K562 (cell line): Measurements from ENCODE around the gene PPM1D. TPM values are rescaled to one million over a fixed set of nuclear protein-coding genes. Genes with fewer than 3 reads are reported as not detected.

Source experiments
- ATAC-seq: fragments of 200-7000 bp; cut with Tn5 transposase; 3 replicates; pipeline ENCODE4 v1.9.1; 2020; ENCODE audit warnings: moderate library complexity
- BruUV-seq: library from RNA; stranded (reverse); fragments of 400-500 nt; replicated peaks from 2 replicates; lab custom pipeline; 2021; lab: Mats Ljungman, UMichigan
- CTCF ChIA-PET: fragments of 300-600 bp; formaldehyde crosslinking; extraction: SDS; loops from one replicate; lab custom pipeline; 2021; ENCODE audit warnings: low intra/inter-chr PET ratio; lab: Yijun Ruan, JAX
- POLR2A ChIA-PET: fragments of 300-600, 350-650 bp; sonication (Branson Sonifier 250); formaldehyde crosslinking; extraction: SDS; loops from one replicate; lab custom pipeline; 2021; ENCODE audit warnings: antibody characterized with exemption, inconsistent platforms; lab: Yijun Ruan, JAX
- DNase-seq, 4 experiments: peaks; one replicate each; pipeline versions ENCODE4 v3.0.0 to v3.0.0-alpha.2; 2011 to 2018; ENCODE audit warnings: low spot score in 3 of 4, mixed read lengths in 3 of 4; ENCODE audit errors: extremely low read depth in 1 of 4
- FAIRE-seq: peaks from 2 replicates; lab custom pipeline; 2011; peaks lifted over from hg19 to GRCh38; lab: Jason Lieb, UNC
- H2AFZ ChIP-seq: 2 replicates; pipeline ENCODE4 v1.6.0; 2011; ENCODE audit warnings: low read depth, low read length, control low read depth, inconsistent platforms
- H3K27ac ChIP-seq: fragments of 200-600 bp; 3 replicates; pipeline ENCODE4 v1.8.0; 2011; ENCODE audit warnings: low read depth, mild to moderate bottlenecking, control low read depth, inconsistent platforms, low read length, moderate library complexity, mixed read lengths; ENCODE audit errors: extremely low read depth
- H3K27me3 ChIP-seq, 2 experiments: fragments of 300-600 bp in 1 of 2; 2 replicates in 1 of 2; 3 replicates in 1 of 2; pipeline versions ENCODE4 v1.6.0 to v1.8.0; 2011; ENCODE audit warnings: inconsistent platforms in 2 of 2, low read length in 2 of 2, mild to moderate bottlenecking in 1 of 2, mixed read lengths in 1 of 2, moderate library complexity in 1 of 2; ENCODE audit not compliant: control insufficient read depth in 2 of 2, insufficient read depth in 2 of 2
- H3K36me3 ChIP-seq: fragments of 300-600 bp; 3 replicates; pipeline ENCODE4 v1.8.0; 2011; ENCODE audit warnings: mild to moderate bottlenecking, low read length, inconsistent platforms; ENCODE audit not compliant: control insufficient read depth, insufficient read depth
- H3K4me1 ChIP-seq, 2 experiments: fragments of 200-600 bp in 1 of 2; replicated peaks in 1 of 2; 2 replicates in 1 of 2; 3 replicates in 1 of 2; pipeline versions ENCODE4 v1.5.1 to v1.8.0; 2011; ENCODE audit warnings: inconsistent platforms in 2 of 2, low read length in 2 of 2, mild to moderate bottlenecking in 1 of 2, mixed read lengths in 1 of 2, moderate library complexity in 1 of 2; ENCODE audit not compliant: control insufficient read depth in 2 of 2, insufficient read depth in 2 of 2
- H3K4me2 ChIP-seq: 2 replicates; pipeline ENCODE4 v1.6.1; 2011; ENCODE audit warnings: low read length, control low read depth, inconsistent platforms, mixed read lengths; ENCODE audit not compliant: insufficient read depth
- H3K4me3 ChIP-seq: fragments of 200-600 bp; sonication (generic), shearing (Covaris generic); 2 replicates; pipeline ENCODE4 v1.5.1; 2016; ENCODE audit warnings: control low read depth, inconsistent platforms
- H3K79me2 ChIP-seq: fragments of 200-600 bp; 3 replicates; pipeline ENCODE4 v1.8.0; 2011; ENCODE audit warnings: low read length, inconsistent platforms; ENCODE audit not compliant: control insufficient read depth, insufficient read depth
- H3K9ac ChIP-seq, 2 experiments: 2 replicates each; pipeline versions ENCODE4 v1.6.0 to v1.6.1; 2011; ENCODE audit warnings: low read depth in 2 of 2, low read length in 2 of 2, control low read depth in 1 of 2, inconsistent platforms in 1 of 2, mild to moderate bottlenecking in 1 of 2, mixed read lengths in 1 of 2; ENCODE audit not compliant: insufficient read depth in 1 of 2
- H3K9me1 ChIP-seq: one replicate; pipeline ENCODE4 v1.6.0; 2011; ENCODE audit warnings: inconsistent platforms, mild to moderate bottlenecking, low read length, moderate library complexity; ENCODE audit not compliant: control insufficient read depth, insufficient read depth
- H3K9me3 ChIP-seq: replicated peaks from 2 replicates; pipeline ENCODE4 v1.5.1; 2011; ENCODE audit warnings: low read depth, low read length, inconsistent platforms; ENCODE audit not compliant: control insufficient read depth, insufficient read depth
- H4K20me1 ChIP-seq: replicated peaks from 2 replicates; pipeline ENCODE4 v1.6.1; 2011; ENCODE audit warnings: low read length, inconsistent platforms, mixed read lengths; ENCODE audit not compliant: control insufficient read depth, insufficient read depth
- CREBBP ChIP-seq: IDR thresholded peaks from one replicate; pipeline ENCODE4 v1.6.1; 2012; ENCODE audit warnings: low read depth, mild to moderate bottlenecking, control low read depth, inconsistent platforms, low read length
- HDAC2 ChIP-seq: fragments of 450-650 bp; IDR thresholded peaks from 2 replicates; pipeline ENCODE4 v1.6.1; 2016; ENCODE audit warnings: mild to moderate bottlenecking
- RBM25 ChIP-seq: fragments of 200-400 bp; formaldehyde crosslinking; IDR thresholded peaks from 2 replicates; pipeline ENCODE4 v1.6.1; 2018; ENCODE audit warnings: low read length, low read depth, moderate library complexity; ENCODE audit not compliant: severe bottlenecking
- ZNF121 ChIP-seq: sonication (generic); formaldehyde crosslinking; conservative IDR thresholded peaks from 2 replicates; pipeline ENCODE4 v1.8.0; 2022; ENCODE audit warnings: missing genetic modification reagents
- ZNF740 ChIP-seq, 3 experiments: fragments of 200-800 bp in 1 of 3; sonication (Bioruptor generic) in 1 of 3; sonication (generic) in 1 of 3; formaldehyde crosslinking in 1 of 3; IDR thresholded peaks; 2 replicates each; pipeline versions ENCODE4 v1.6.1 to v1.8.0; 2016 to 2022; ENCODE audit warnings: mild to moderate bottlenecking in 2 of 3, missing compliant biosample characterization in 2 of 3, missing genetic modification characterization in 2 of 3, missing genetic modification reagents in 1 of 3
- in situ Hi-C: fragments of 300-500 bp; cut with MboI; formaldehyde crosslinking; loops from 4 replicates; pipeline ENCODE4 v1.15.0; 2018; ENCODE audit warnings: inconsistent platforms, mixed read lengths
- intact Hi-C: fragments of 100-400 bp; cut with micrococcal nuclease; formaldehyde crosslinking; loops from 2 replicates; pipeline ENCODE4 v1.14.2; 2022
- polyA plus RNA-seq, 8 experiments: library from polyadenylated mRNA; depleted of rRNA in 4 of 8; stranded (reverse) in 5 of 8; unstranded in 3 of 8; fragments of >200 nt; fragmentation: Nextera tagmentation in 2 of 8; fragmentation: Illumina TruSeq in 1 of 8; extraction: Ambion mirVana in 2 of 8; extraction: Trizol in 1 of 8; gene quantifications; 2 replicates each; pipeline versions ENCODE4 v1.2.1 to v1.2.3, GENCODE V29; 2011 to 2014; ENCODE audit warnings: inconsistent platforms in 1 of 8, missing spikeins in 1 of 8
- total RNA-seq, 7 experiments: library from RNA; depleted of rRNA in 6 of 7; stranded (reverse); fragments of >200 nt in 6 of 7; fragmentation: Illumina TruSeq in 2 of 7; extraction: Trizol in 2 of 7; gene quantifications; 2 replicates each; pipeline versions ENCODE4 v1.2.1 to v1.2.3, GENCODE V29; 2011 to 2021; ENCODE audit warnings: low replicate concordance in 1 of 7

The PPM1D gene
- total and polyA plus RNA-seq, 9 of the 15 experiments (the other 6 are each of a cell fraction or from before 2014, with no cell fraction given), result 2.1 to 19.0 (median 7.8) TPM

- Histone ChIP-seq H2AFZ (no peak overlapping the region), H3K4me1 (peaks cover 0 to 5% of the 10 kb centered on the region in 2 experiments; a peak in 3 of 5 replicates), H3K27me3 (no peaks in the 10 kb centered on the region), H3K27ac (no peak overlapping the region), H3K9ac (no peak overlapping the region), H3K36me3 (no peaks in the 10 kb centered on the region), H3K9me1 (no peaks in the 10 kb centered on the region), H3K4me3 (no peak overlapping the region), H4K20me1 (no peaks in the 10 kb centered on the region), H3K9me3 (no peaks in the 10 kb centered on the region), H3K4me2 (no peak overlapping the region), H3K79me2 (no peaks in the 10 kb centered on the region)
- FAIRE-seq, result no peak
- no peak for ATAC-seq
- POLR2A ChIA-PET, result interaction anchor here (1.4 kb wide), 1 partner anchor 9 kb away, joined by 3 read pairs; no protein-coding TSS in a partner anchor
- DNase-seq, result no peak
- CTCF ChIA-PET, result interaction anchor here (0.6 kb wide), 1 partner anchor 117 kb away, joined by 5 read pairs; no protein-coding TSS in a partner anchor
- BruUV-seq, result no TSS peak
- no peak for TF ChIP-seq HDAC2
- peak; percentile 45 for TF ChIP-seq RBM25
- no peak for TF ChIP-seq ZNF740 (CRISPR knock-in tag; IDR thresholded peaks at IDR 0.05)
- TF ChIP-seq ZNF740 (tag; IDR thresholded peaks at IDR 0.05), result no peak
- TF ChIP-seq CREBBP, result no peak
- TF ChIP-seq ZNF121 (CRISPR knock-in tag), result peak; percentile 80
- intact Hi-C loops (no loop called here), in situ Hi-C loops (no loop called here)
These were observed 17.0 kb upstream of the PPM1D start for GRCh38 chr17:60583008-60583407.
